OCI-LY3 (cell line): Measurements from ENCODE around the gene PRKAR2A.

ENCODE experiments used
- CTCF ChIP-seq: fragments of 200-600, 300-600 bp; sonication (generic); IDR thresholded peaks from 2 replicates; pipeline ENCODE4 v1.5.1; 2014; ENCODE audit warnings: antibody characterized with exemption, low read length, low read depth
- EZH2phosphoT487 ChIP-seq: fragments of 200-600 bp; shearing (Covaris generic); IDR thresholded peaks from 2 replicates; pipeline ENCODE4 v1.6.1; 2018; ENCODE audit warnings: antibody characterized with exemption, mixed run types, low read depth

- TF ChIP-seq CTCF: no peak
- no peak for TF ChIP-seq EZH2phosphoT487
These were observed 32.3 kb upstream of the PRKAR2A start for GRCh38 chr3:48879994-48880377.
